ENCODE measurements around the gene CPS1.

CPS1 gene

GRCh38 chr2:210604666-210605065 is 48.3 kb downstream of the CPS1 start:
- no peak overlapping the region for H3K4me3 Mint-ChIP-seq
- DNase-seq (ENCODE audit: low spot score in 2 of 2) (no peak), ATAC-seq (ENCODE audit: low read depth) (no peak)
- no peaks in the 10 kb centered on the region for H3K36me3 Mint-ChIP-seq
- peaks cover 2% of the 10 kb centered on the region for H3K27me3 Mint-ChIP-seq
- no peak overlapping the region for H3K27ac Mint-ChIP-seq
- no peaks in the 10 kb centered on the region for H3K9me3 Mint-ChIP-seq
- no peaks in the 10 kb centered on the region for H3K4me1 Mint-ChIP-seq

- Mint-ChIP-seq H3K9me3 (no peaks in the 10 kb centered on the region), H3K4me3 (no peak overlapping the region), H3K27ac (no peak overlapping the region), H3K36me3 (no peaks in the 10 kb centered on the region), H3K27me3 (peaks cover 2% of the 10 kb centered on the region), H3K4me1 (no peaks in the 10 kb centered on the region)
- ATAC-seq (ENCODE audit: low read depth) (no peak), DNase-seq (ENCODE audit: low spot score in 2 of 2) (no peak)
These were observed 49.6 kb downstream of the CPS1 start for GRCh38 chr2:210606001-210606400.

DNA sequence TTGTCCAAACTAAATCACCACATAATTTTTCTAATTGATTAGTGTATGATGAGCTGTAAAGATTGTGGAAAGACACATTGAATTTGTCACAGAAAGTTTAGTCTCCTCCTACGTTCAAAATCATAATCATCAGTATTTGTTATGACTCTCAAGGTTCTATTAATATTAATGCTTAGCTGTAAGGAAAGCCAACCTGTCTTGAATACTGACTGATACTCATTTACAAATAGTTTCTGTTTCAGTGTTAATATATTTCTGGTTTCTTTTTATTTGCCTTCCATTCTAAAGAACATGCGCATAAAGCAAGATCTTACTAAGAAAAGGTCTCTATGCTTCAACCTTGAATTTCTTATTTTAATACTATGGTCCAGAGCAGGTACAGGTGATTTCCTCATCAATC is 55.1 kb downstream of the CPS1 start:
- Mint-ChIP-seq H3K27ac (no peak overlapping the region), H3K36me3 (no peaks in the 10 kb centered on the region), H3K4me3 (no peak overlapping the region), H3K4me1 (no peaks in the 10 kb centered on the region), H3K9me3 (peaks cover 3% of the 10 kb centered on the region), H3K27me3 (peaks cover 1% of the 10 kb centered on the region)
- DNase-seq (ENCODE audit: low spot score in 2 of 2) (no peak), ATAC-seq (ENCODE audit: low read depth) (no peak)

DNA sequence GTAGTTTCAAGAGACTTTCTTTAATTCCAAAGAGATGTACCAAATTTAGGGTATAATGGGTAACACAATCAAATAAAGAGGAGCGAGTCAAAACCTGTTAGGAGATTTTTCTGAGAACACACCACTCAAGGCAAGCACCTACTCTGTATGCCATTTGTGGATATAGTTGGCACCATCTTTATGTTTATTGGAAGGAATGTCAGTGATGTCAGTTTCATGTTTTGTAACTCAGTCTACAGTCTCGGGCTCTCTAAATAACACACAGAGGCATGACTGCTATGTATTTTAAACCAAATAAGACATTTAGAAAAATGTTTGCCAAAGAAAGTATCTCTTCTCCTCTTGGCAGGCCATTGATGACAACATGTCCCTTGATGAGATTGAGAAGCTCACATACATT is 59.7 kb downstream of the CPS1 start:
- Mint-ChIP-seq H3K36me3 (no peaks in the 10 kb centered on the region), H3K9me3 (peaks cover 3% of the 10 kb centered on the region), H3K27ac (no peak overlapping the region), H3K4me1 (no peaks in the 10 kb centered on the region), H3K27me3 (peaks cover 1% of the 10 kb centered on the region), H3K4me3 (no peak overlapping the region)
- ATAC-seq (ENCODE audit: low read depth) (no peak), DNase-seq (ENCODE audit: low spot score in 2 of 2) (no peak)

GRCh38 chr2:210617318-210617717 is 60.9 kb downstream of the CPS1 start:
- Mint-ChIP-seq H3K36me3 (no peaks in the 10 kb centered on the region), H3K27me3 (no peaks in the 10 kb centered on the region), H3K9me3 (peaks cover 3% of the 10 kb centered on the region), H3K4me3 (no peak overlapping the region), H3K27ac (no peak overlapping the region), H3K4me1 (no peaks in the 10 kb centered on the region)
- ATAC-seq (ENCODE audit: low read depth) (no peak), DNase-seq (ENCODE audit: low spot score in 2 of 2) (no peak)

DNA sequence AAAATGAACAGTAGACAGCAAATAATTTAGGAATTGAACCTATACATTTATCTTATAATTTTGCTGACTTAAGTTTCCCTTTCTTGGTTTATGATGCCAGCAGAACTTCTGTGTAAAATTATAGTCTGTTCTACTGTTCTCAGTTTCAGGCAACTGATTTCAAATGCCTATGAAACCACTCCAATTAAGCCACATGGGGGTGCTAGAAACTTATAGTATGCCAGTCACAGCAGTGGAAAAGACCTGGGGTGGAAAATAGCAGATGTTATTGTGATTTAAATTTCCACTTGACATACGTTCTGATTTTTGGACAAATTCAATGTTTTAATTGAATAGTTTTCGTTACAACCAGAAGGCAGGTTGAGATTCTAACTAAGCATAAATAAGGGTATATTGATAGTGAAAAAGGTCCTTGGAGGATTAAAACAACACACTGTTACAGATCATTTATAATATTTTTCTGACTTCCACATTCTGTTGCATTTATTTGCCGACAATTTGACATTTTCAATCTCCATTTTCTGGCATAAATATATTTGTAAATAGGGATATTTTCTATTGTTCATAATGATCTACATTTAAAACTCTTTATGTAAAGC is 61.4 kb downstream of the CPS1 start:
- Mint-ChIP-seq H3K36me3 (no peaks in the 10 kb centered on the region), H3K4me3 (no peak overlapping the region), H3K9me3 (peaks cover 3% of the 10 kb centered on the region), H3K4me1 (no peaks in the 10 kb centered on the region), H3K27ac (no peak overlapping the region), H3K27me3 (no peaks in the 10 kb centered on the region)
- no peak for DNase-seq (ENCODE audit: low spot score in 2 of 2)
- no peak for ATAC-seq (ENCODE audit: low read depth)

GRCh38 chr2:210620456-210620855 is 64.1 kb downstream of the CPS1 start:
- Mint-ChIP-seq H3K4me1 (no peaks in the 10 kb centered on the region), H3K27me3 (no peaks in the 10 kb centered on the region), H3K36me3 (no peaks in the 10 kb centered on the region), H3K9me3 (no peaks in the 10 kb centered on the region), H3K4me3 (no peak overlapping the region), H3K27ac (no peak overlapping the region)
- no peak for ATAC-seq (ENCODE audit: low read depth)
- no peak for DNase-seq (ENCODE audit: low spot score in 2 of 2)

GRCh38 chr2:210623506-210623905 is 67.1 kb downstream of the CPS1 start:
- Mint-ChIP-seq H3K27me3 (no peaks in the 10 kb centered on the region), H3K4me1 (no peaks in the 10 kb centered on the region), H3K9me3 (no peaks in the 10 kb centered on the region), H3K4me3 (no peak overlapping the region), H3K27ac (no peak overlapping the region), H3K36me3 (no peaks in the 10 kb centered on the region)
- ATAC-seq (ENCODE audit: low read depth) (no peak), DNase-seq (ENCODE audit: low spot score in 2 of 2) (no peak)

DNA sequence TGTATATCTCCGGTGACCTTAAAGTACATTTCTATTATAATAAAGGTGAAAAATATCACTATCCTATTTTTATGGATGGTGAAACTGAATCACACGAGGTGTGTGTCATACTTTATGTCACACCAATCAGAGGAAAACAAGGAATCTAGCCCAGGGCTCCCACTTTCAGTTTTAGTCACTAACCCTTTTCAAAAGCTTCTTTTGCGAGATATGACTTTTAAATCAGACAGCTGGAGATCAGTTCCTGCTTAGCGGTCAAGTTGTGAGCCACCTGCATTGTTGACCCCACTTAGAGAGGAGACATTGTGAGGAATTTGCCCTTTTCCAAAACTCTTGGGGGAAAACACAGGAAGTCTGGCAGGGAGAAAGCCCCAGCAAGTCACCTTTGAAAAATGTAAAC is 70.5 kb downstream of the CPS1 start:
- Mint-ChIP-seq H3K36me3 (no peaks in the 10 kb centered on the region), H3K9me3 (no peaks in the 10 kb centered on the region)
- no peak for ATAC-seq (ENCODE audit: low read depth)

GRCh38 chr2:210630873-210631560 is 74.6 kb downstream of the CPS1 start:
- Mint-ChIP-seq H3K9me3 (peaks cover 2% of the 10 kb centered on the region), H3K36me3 (no peaks in the 10 kb centered on the region), H3K4me3 (no peak overlapping the region), H3K27me3 (peaks cover 2% of the 10 kb centered on the region), H3K27ac (no peak overlapping the region), H3K4me1 (no peaks in the 10 kb centered on the region)
- DNase-seq (ENCODE audit: low spot score in 2 of 2) (no peak), ATAC-seq (ENCODE audit: low read depth) (no peak)

More for the DNA sequence above, 70.5 kb downstream of the CPS1 start:
- Mint-ChIP-seq H3K27me3 (no peaks in the 10 kb centered on the region), H3K4me3 (no peak overlapping the region), H3K27ac (no peak overlapping the region), H3K4me1 (no peaks in the 10 kb centered on the region)
- no peak for DNase-seq (ENCODE audit: low spot score in 2 of 2)

DNA sequence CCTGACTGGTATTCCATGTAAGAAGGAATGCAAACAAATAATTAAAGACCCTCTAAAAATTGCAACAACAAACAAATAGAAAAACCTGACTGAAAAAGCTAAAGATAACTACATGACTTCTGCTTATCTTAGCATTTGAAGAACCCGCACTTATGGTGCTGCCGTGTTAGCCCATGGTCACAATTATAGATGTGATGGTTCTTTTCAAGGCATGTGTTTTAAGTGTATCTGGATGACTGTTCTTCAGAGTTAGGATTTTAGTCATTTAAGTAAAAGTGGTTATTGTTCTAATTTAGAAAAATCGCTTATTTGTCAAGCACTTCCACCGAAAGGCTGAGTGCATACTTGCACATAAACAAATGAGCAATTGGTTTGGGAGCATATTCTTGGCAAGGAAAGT is 77.3 kb downstream of the CPS1 start:
- H3K4me1 Mint-ChIP-seq = no peaks in the 10 kb centered on the region
- no peak overlapping the region for H3K27ac Mint-ChIP-seq
- no peaks in the 10 kb centered on the region for H3K36me3 Mint-ChIP-seq
- no peak for DNase-seq (ENCODE audit: low spot score in 2 of 2)
- peaks cover 2% of the 10 kb centered on the region for H3K27me3 Mint-ChIP-seq
- no peak overlapping the region for H3K4me3 Mint-ChIP-seq
- H3K9me3 Mint-ChIP-seq = peaks cover 2% of the 10 kb centered on the region
- ATAC-seq (ENCODE audit: low read depth) = no peak

- DNase-seq (ENCODE audit: low spot score in 2 of 2) (no peak), ATAC-seq (ENCODE audit: low read depth) (no peak)
- Mint-ChIP-seq H3K4me3 (no peak overlapping the region), H3K4me1 (no peaks in the 10 kb centered on the region), H3K36me3 (no peaks in the 10 kb centered on the region), H3K9me3 (peaks cover 2% of the 10 kb centered on the region), H3K27me3 (peaks cover 2% of the 10 kb centered on the region), H3K27ac (no peak overlapping the region)
These were observed 78.9 kb downstream of the CPS1 start for GRCh38 chr2:210635257-210635656.

DNA sequence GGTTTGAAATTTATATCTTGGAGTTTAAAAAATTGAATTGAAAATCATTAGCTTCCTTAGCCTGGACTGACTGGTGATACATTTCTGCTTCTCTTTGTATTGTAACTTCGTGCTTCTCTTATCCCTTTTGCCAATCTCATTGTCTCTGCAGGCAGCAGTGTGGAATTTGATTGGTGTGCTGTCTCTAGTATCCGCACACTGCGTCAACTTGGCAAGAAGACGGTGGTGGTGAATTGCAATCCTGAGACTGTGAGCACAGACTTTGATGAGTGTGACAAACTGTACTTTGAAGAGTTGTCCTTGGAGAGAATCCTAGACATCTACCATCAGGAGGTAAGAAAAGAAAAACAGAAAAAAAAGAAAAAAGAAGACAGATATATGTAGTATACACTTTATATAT is 85.9 kb downstream of the CPS1 start:
- no peak overlapping the region for H3K27ac Mint-ChIP-seq
- no peak for DNase-seq (ENCODE audit: low spot score in 2 of 2)
- H3K4me1 Mint-ChIP-seq = no peaks in the 10 kb centered on the region
- H3K27me3 Mint-ChIP-seq = no peaks in the 10 kb centered on the region
- no peaks in the 10 kb centered on the region for H3K9me3 Mint-ChIP-seq
- H3K4me3 Mint-ChIP-seq = no peak overlapping the region
- H3K36me3 Mint-ChIP-seq = no peaks in the 10 kb centered on the region
- ATAC-seq (ENCODE audit: low read depth) = no peak

GRCh38 chr2:210647151-210647550 is 90.8 kb downstream of the CPS1 start:
- ATAC-seq (ENCODE audit: low read depth) (no peak), DNase-seq (ENCODE audit: low spot score in 2 of 2) (no peak)
- Mint-ChIP-seq H3K4me1 (no peaks in the 10 kb centered on the region), H3K27ac (no peak overlapping the region), H3K36me3 (no peaks in the 10 kb centered on the region), H3K9me3 (no peaks in the 10 kb centered on the region), H3K27me3 (no peaks in the 10 kb centered on the region), H3K4me3 (no peak overlapping the region)

- Mint-ChIP-seq H3K36me3 (no peaks in the 10 kb centered on the region), H3K9me3 (peaks cover 1% of the 10 kb centered on the region), H3K4me1 (no peaks in the 10 kb centered on the region), H3K27ac (no peak overlapping the region), H3K27me3 (no peaks in the 10 kb centered on the region), H3K4me3 (no peak overlapping the region)
- no peak for DNase-seq (ENCODE audit: low spot score in 2 of 2)
- ATAC-seq (ENCODE audit: low read depth) = no peak
These were observed 97.7 kb downstream of the CPS1 start for GRCh38 chr2:210654091-210654490.

Measured in memory B cell (primary cell).